SK-N-DZ (cell line): ENCODE data around the gene RDX.
"Not testable (repeated sequence)": the region's sequence is repeated elsewhere in the genome, so short reads cannot be mapped to it uniquely, and the experiment has no call there.

Source experiments
- DNase-seq: peaks from one replicate; pipeline ENCODE4 v3.0.0-alpha.2; 2015; ENCODE audit warnings: low spot score

RDX gene

GRCh38 chr11:110272919-110273318, 23.5 kb downstream of the RDX start:
- DNase-seq = no peak

- no peak for DNase-seq
Measured at GRCh38 chr11:110269996-110270395, 26.4 kb downstream of the RDX start.

GRCh38 chr11:110268441-110268840, 28.0 kb downstream of the RDX start:
- DNase-seq = no peak

GRCh38 chr11:110262072-110262403, 34.4 kb downstream of the RDX start:
- no peak for DNase-seq

- no peak for DNase-seq
Measured at GRCh38 chr11:110261195-110262071, 35.0 kb downstream of the RDX start.

- DNase-seq = no peak
Measured at GRCh38 chr11:110253525-110253924, 42.9 kb downstream of the RDX start.

- no peak for DNase-seq
Measured at GRCh38 chr11:110251836-110252235, 44.6 kb downstream of the RDX start.

GRCh38 chr11:110250168-110250567, 46.2 kb downstream of the RDX start:
- no peak for DNase-seq

- DNase-seq = no peak
Measured at GRCh38 chr11:110249766-110250165, 46.6 kb downstream of the RDX start.

GRCh38 chr11:110249066-110249465, 47.3 kb downstream of the RDX start:
- no peak for DNase-seq

GRCh38 chr11:110243791-110244190, 52.6 kb downstream of the RDX start:
- DNase-seq = no peak

DNA sequence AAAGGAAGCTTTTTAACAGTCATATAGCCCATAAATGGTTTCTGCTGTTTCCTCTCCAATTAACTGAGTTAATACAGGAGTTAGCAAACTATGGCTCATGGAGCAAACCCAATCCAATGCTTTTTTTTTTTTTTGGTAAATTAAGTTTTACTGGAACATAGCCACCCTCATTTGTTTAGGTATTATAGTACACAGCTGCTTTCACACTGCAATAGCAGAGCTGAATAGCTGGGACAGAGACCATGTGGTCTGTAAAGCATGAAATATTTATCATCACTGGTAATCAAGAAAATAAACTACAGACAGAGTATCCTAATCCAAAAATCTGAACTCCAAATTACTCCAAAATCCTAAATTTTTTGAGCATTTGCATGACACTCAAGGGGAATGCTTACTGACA, 53.7 kb downstream of the RDX start:
- no peak for DNase-seq

DNA sequence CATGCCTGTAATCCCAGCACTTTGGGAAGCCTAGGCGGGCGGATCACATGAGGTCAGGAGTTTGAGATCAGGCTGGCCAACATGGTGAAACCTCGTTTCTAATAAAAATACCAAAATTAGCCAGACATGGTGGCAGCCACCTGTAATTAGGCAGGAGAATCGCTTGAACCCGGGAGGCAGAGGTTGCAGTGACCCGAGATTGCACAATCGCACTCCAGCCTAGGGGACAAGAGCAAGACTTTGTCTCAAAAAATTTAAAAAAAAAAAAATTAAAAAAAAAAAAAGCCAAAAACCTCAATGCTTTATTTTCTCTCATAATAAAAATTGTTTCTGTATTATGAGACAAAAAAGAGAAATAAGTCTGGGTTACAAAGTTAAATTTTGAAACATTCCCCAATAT, 54.2 kb downstream of the RDX start:
- no peak for DNase-seq

GRCh38 chr11:110235966-110236365, 60.4 kb downstream of the RDX start:
- DNase-seq = no peak

GRCh38 chr11:110230377-110230776, 66.0 kb downstream of the RDX start:
- DNase-seq = no peak

GRCh38 chr11:110219006-110219785, 77.2 kb downstream of the RDX start:
- no peak for DNase-seq

DNA sequence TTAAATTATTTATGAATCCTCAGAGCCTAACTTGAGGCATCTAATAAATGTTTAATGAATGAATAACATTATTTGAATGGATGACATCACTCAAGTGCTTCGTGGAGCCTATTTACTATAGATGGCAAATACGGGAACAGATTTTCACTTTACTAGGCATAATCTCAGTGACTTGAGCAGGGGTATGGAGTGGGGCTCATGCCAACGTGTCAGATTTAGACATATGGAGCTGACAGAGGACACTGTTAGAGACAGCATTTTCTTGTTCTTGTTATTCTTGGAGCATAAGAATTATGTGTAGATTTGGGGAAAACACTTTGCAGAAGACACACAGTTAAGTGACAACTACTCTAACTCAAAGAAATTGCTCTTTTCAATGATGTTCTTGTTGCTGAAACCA, 78.5 kb downstream of the RDX start:
- DNase-seq = no peak

DNA sequence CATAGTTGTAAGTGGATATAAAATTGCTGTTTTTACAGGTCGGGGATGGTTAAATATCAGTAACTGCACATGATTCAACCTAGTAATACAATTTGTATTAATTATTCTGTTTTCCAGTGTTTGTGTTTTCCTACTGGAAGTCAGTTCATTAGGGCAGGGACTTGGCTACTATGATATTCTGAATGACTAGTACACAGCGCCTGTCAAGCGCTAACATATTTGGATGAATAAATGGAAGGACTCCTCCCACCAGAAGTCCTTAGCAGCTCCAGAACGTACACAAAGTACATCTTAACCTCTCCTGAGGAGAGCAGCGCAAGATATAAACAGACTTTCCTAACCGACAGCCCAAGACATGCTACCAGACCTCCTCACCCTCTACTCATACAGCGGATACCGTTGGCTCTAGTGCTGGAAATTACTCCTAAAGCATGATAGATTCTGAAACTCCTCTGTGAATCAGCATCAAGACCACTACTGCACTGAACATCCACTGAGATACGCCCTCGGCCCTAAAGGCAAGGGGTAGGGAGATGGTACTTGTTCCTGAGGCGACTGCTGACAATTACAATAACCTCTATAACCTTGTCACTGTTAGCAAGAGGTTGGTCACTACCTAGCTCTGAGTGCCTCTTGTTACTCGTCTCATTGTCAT, 79.1 kb downstream of the RDX start:
- no peak for DNase-seq

DNA sequence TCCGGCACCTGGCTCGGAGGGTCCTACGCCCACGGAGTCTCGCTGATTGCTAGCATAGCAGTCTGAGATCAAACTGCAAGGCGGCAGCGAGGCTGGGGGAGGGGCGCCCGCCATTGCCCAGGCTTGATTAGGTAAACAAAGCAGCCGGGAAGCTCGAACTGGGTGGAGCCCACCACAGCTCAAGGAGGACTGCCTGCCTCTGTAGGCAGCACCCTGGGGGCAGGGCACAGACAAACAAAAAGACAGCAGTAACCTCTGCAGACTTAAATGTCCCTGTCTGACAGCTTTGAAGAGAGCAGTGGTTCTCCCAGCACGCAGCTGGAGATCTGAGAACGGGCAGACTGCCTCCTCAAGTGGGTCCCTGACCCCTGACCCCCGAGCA, 87.1 kb downstream of the RDX start:
- DNase-seq = not testable (repeated sequence)

DNA sequence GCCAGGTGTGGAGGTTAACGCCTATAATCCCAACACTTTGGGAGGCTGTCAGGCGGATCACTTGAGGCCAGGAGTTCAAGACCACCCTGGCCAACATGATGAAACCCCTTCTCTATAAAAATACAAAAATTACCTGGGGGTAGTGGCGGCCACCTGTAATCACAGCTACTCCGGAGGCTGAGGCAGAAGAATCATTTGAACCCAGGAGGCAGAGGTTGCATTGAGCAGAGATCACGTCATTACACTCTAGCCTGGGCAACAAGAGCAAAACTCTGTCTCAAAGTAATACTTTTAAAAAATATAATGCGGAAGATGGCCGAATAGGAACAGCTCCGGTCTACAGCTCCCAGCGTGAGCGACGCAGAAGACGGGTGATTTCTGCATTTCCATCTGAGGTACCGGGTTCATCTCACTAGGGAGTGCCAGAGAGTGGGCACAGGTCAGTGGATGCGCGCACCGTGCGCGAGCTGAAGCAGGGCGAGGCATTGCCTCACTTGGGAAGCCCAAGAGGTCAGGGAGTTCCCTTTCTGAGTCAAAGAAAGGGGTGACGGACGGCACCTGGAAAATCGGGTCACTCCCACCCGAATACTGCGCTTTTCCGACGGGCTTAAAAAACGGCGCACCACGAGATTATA, 87.6 kb downstream of the RDX start:
- DNase-seq = not testable (repeated sequence)

GRCh38 chr11:110207123-110207522, 89.3 kb downstream of the RDX start:
- no peak for DNase-seq

DNA sequence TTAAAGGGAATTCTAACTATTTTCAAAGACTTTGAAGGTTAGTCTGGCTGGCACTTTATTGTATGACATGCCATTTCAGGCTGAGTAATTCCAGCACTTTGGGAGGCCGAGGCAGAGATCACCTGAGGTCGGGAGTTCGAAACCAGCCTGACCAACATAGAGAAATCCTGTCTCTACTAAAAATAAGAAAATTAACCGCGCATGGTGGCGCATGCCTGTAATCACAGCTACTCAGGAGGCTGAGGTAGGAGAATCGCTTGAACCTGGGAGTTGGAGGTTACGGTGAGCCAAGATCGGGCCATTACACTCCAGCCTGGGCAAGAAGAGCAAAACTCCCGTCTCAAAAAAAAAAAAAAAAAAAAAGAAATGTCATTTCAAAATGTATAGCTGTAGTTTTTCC, 95.6 kb downstream of the RDX start:
- DNase-seq = no peak
